Measurements from ENCODE around the gene PPM1N.

PPM1N gene

GRCh38 chr19:45469945-45470761 is 28.1 kb upstream of the PPM1N start:
- DNase-seq (ENCODE audit: insufficient read length, low spot score): no peak
- FAIRE-seq: no peak

GRCh38 chr19:45470762-45471081 is 27.5 kb upstream of the PPM1N start:
- no peak for DNase-seq (ENCODE audit: insufficient read length, low spot score)
- FAIRE-seq: no peak

- FAIRE-seq: no peak
- DNase-seq (ENCODE audit: insufficient read length, low spot score): no peak
Measured at GRCh38 chr19:45471111-45471930, 26.9 kb upstream of the PPM1N start.

GRCh38 chr19:45471931-45472562 is 26.2 kb upstream of the PPM1N start:
- DNase-seq (ENCODE audit: insufficient read length, low spot score): no peak
- no peak for FAIRE-seq

- DNase-seq (ENCODE audit: insufficient read length, low spot score): no peak
Measured at GRCh38 chr19:45472563-45473366, 25.5 kb upstream of the PPM1N start.

GRCh38 chr19:45473367-45473681 is 24.9 kb upstream of the PPM1N start:
- DNase-seq (ENCODE audit: insufficient read length, low spot score) (no peak), FAIRE-seq (no peak)

More at GRCh38 chr19:45472563-45473366, 25.5 kb upstream of the PPM1N start:
- no peak for FAIRE-seq

GRCh38 chr19:45473682-45474605 is 24.3 kb upstream of the PPM1N start:
- no peak for DNase-seq (ENCODE audit: insufficient read length, low spot score)
- no peak for FAIRE-seq

- DNase-seq (ENCODE audit: insufficient read length, low spot score): no peak
- FAIRE-seq: no peak
Measured at GRCh38 chr19:45474606-45475521, 23.4 kb upstream of the PPM1N start.

- DNase-seq (ENCODE audit: insufficient read length, low spot score) (no peak), FAIRE-seq (no peak)
Measured at GRCh38 chr19:45475537-45476291, 22.5 kb upstream of the PPM1N start.

- DNase-seq (ENCODE audit: insufficient read length, low spot score) (no peak), FAIRE-seq (no peak)
Measured at GRCh38 chr19:45476304-45476703, 21.9 kb upstream of the PPM1N start.

GRCh38 chr19:45477186-45477585 is 21.1 kb upstream of the PPM1N start:
- DNase-seq (ENCODE audit: insufficient read length, low spot score) (no peak), FAIRE-seq (no peak)

- DNase-seq (ENCODE audit: insufficient read length, low spot score) (no peak), FAIRE-seq (peak; percentile 79)
Measured at GRCh38 chr19:45477713-45478453, 20.4 kb upstream of the PPM1N start.

- no peak for FAIRE-seq
- peak; percentile 71 for DNase-seq (ENCODE audit: insufficient read length, low spot score)
Measured at GRCh38 chr19:45478454-45479238, 19.6 kb upstream of the PPM1N start.

GRCh38 chr19:45483033-45483432 is 15.2 kb upstream of the PPM1N start:
- FAIRE-seq (no peak), DNase-seq (ENCODE audit: insufficient read length, low spot score) (no peak)

GRCh38 chr19:45484273-45484945 is 13.8 kb upstream of the PPM1N start:
- DNase-seq (ENCODE audit: insufficient read length, low spot score): no peak
- no peak for FAIRE-seq
